Heart left ventricle (tissue), 16 donors: Measurements from ENCODE around the gene TRIM33. TPM values are rescaled to one million over a fixed set of nuclear protein-coding genes. Genes with fewer than 3 reads are reported as not detected.

Experiments
- ATAC-seq, 4 donors: fragments of 200-7000 bp; cut with Tn5 transposase; one replicate each; pipeline ENCODE4 v1.9.1; 2020 to 2022; ENCODE audit warnings: moderate library complexity in 4 of 4, mild to moderate bottlenecking in 3 of 4, moderate number of reproducible peaks in 1 of 4
- DNase-seq, 5 donors: peaks; one replicate each; pipeline ENCODE4 v3.0.0-alpha.2; 2020
- H3K27ac ChIP-seq, 12 donors: fragments of 200-600 bp; sonication (generic) in 4 of 12; one replicate each; pipeline versions ENCODE4 v1.5.0 to v1.8.0; 2016 to 2022; ENCODE audit warnings: mild to moderate bottlenecking in 2 of 12
- H3K27me3 ChIP-seq, 9 donors: fragments of 200-600 bp; sonication (generic) in 2 of 9; one replicate each; pipeline versions ENCODE4 v1.5.1 to v1.8.0; 2016 to 2022; ENCODE audit warnings: mild to moderate bottlenecking in 3 of 9
- H3K36me3 ChIP-seq, 9 donors: fragments of 200-600 bp; sonication (generic) in 2 of 9; one replicate each; pipeline versions ENCODE4 v1.5.0 to v1.8.0; 2018 to 2022; ENCODE audit warnings: mild to moderate bottlenecking in 2 of 9
- H3K4me1 ChIP-seq, 12 donors: fragments of 200-600 bp; sonication (generic) in 4 of 12; one replicate each; pipeline versions ENCODE4 v1.5.0 to v1.8.0; 2016 to 2022; ENCODE audit warnings: mild to moderate bottlenecking in 3 of 12
- H3K4me3 ChIP-seq, 12 donors: fragments of 200-600 bp; sonication (generic) in 4 of 12; one replicate each; pipeline versions ENCODE4 v1.5.0 to v1.8.0; 2017 to 2022; ENCODE audit warnings: mild to moderate bottlenecking in 9 of 12, moderate library complexity in 4 of 12
- H3K9me3 ChIP-seq, 12 donors: fragments of 200-600 bp; sonication (generic) in 4 of 12; one replicate each; pipeline versions ENCODE4 v1.5.0 to v1.8.0; 2016 to 2022; ENCODE audit warnings: mild to moderate bottlenecking in 1 of 12
- POLR2A ChIP-seq, 2 donors: fragments of 450-650 bp; IDR thresholded peaks; one replicate each; pipeline ENCODE4 v1.6.1; 2017; ENCODE audit warnings: antibody characterized with exemption in 2 of 2, mild to moderate bottlenecking in 2 of 2, moderate library complexity in 2 of 2
- whole genome bisulfite sequencing, 4 donors: extraction: QIAGEN DNeasy Blood & Tissue Kit in 2 of 4; methylation state at CpG; one replicate each; pipeline versions ENCODE4 v1.1.5 to v1.1.7; 2013 to 2018; 5-methylcytosine and 5-hydroxymethylcytosine counted together
- intact Hi-C, 10 donors: fragments of 100-400 bp; cut with DNase I; formaldehyde crosslinking; loops; one replicate each; pipeline versions ENCODE4 v1.11.1 to v1.14.2; 2022
- polyA plus RNA-seq, 2 donors: library from polyadenylated mRNA; stranded (reverse); fragments of 200-250 nt; gene quantifications; one replicate each; pipeline ENCODE4 v1.2.3, GENCODE V29; 2013
- total RNA-seq, 9 donors: library from RNA; depleted of rRNA in 2 of 9; stranded (reverse); fragments of >200 nt in 2 of 9; fragmentation: NEBNext Ultra II Directional in 3 of 9; extraction: Animal tissue kit (Norgen Biotek cat#: 25700) in 3 of 9; gene quantifications; one replicate each; pipeline versions ENCODE4 v1.1.0 to v1.2.4, GENCODE V29; 2016 to 2023
- TF ChIP-seq, protein P1 (sequence below), 12 donors: fragments of 200-600 bp; sonication (generic) in 4 of 12; IDR thresholded peaks; one replicate each; pipeline versions ENCODE4 v1.5.0 to v1.8.0; 2018 to 2022; ENCODE audit warnings: antibody characterized with exemption in 12 of 12, mild to moderate bottlenecking in 5 of 12
- donor health status: ischemic (EF 13 %, LVEDD 7.1; RV severe dilation, severe dysfunction).
- donor health status: healthy with polysubstance abuse.
- donor health status: DM: no; HTN: yes; CAD: no.
- donor health status: DM: no; HTN: no; CAD: no.
- donor health status: ischemic (EF 25% LVEDD 6.9; RV normal size, moderate dysfunction).
- donor health status: ischemic (EF 25% LVEDD 5.7; RV mildly dilated, moderate dysfunction).
- donor health status: healthy.
- donor health status: DM: yes; HTN: yes; CAD: no.
- donor health status: ischemic (EF 35%, LVEDD 5.7; RV mildly dilated, moderate dysfunction).
- donor health status: nonischemic (EF 11% LVEDD 7.7; RV severe dilation, severe dysfunction).
- donor health status: DM: yes; HTN: yes; CAD: no.
- donor health status: PGD.
- donor health status: ischemic (EF 29% LVEDD 5.4; RV normal size, mild dysfunction).
- donor health status: nonischemic (EF 23%, LVEDD 6.1; RV moderate dilation, normal function).

TRIM33 gene
- total and polyA plus RNA-seq, 11 donors: 6.1 to 30.8 (median 17.3) TPM

DNA sequence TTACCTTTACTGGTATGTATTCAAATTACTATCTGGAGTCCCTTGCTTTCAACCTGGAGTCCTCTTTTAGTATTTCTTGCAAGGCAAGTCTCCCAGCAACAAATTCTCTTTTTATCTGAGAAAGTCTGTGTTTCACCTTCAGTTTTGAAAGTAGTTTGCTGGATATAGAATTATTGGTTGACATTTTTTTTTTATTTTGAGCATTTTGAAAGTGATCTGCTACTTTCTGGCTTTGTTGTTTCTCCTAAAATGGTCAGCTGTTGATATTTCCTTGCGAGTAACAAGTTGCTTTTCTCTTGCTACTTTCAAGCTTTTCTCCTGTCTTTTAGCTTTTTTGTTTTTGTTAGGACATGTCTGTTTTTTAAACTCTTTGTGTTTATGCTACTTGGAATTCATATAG, 126.1 kb downstream of the TRIM33 start:
- Histone ChIP-seq H3K27ac (no peak overlapping the region), H3K4me1 (peaks cover 0 to 13% (median 0%) of the 10 kb centered on the region in 12 donors), H3K27me3 (no peaks in the 10 kb centered on the region), H3K9me3 (peaks cover 0 to 39% (median 17%) of the 10 kb centered on the region in 12 donors), H3K36me3 (no peaks in the 10 kb centered on the region), H3K4me3 (no peak overlapping the region)
- intact Hi-C loops: no loop called here
- 92 to 98% (median 96%) methylated on average over 1 of the region's 1 CpG for WGBS, 4 donors
- no peak for ATAC-seq
- TF ChIP-seq POLR2A (IDR thresholded peaks at IDR 0.05): no peak
- TF ChIP-seq, protein P1, sequence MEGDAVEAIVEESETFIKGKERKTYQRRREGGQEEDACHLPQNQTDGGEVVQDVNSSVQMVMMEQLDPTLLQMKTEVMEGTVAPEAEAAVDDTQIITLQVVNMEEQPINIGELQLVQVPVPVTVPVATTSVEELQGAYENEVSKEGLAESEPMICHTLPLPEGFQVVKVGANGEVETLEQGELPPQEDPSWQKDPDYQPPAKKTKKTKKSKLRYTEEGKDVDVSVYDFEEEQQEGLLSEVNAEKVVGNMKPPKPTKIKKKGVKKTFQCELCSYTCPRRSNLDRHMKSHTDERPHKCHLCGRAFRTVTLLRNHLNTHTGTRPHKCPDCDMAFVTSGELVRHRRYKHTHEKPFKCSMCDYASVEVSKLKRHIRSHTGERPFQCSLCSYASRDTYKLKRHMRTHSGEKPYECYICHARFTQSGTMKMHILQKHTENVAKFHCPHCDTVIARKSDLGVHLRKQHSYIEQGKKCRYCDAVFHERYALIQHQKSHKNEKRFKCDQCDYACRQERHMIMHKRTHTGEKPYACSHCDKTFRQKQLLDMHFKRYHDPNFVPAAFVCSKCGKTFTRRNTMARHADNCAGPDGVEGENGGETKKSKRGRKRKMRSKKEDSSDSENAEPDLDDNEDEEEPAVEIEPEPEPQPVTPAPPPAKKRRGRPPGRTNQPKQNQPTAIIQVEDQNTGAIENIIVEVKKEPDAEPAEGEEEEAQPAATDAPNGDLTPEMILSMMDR (IDR thresholded peaks at IDR 0.05): no peak
- DNase-seq: no peak

DNA sequence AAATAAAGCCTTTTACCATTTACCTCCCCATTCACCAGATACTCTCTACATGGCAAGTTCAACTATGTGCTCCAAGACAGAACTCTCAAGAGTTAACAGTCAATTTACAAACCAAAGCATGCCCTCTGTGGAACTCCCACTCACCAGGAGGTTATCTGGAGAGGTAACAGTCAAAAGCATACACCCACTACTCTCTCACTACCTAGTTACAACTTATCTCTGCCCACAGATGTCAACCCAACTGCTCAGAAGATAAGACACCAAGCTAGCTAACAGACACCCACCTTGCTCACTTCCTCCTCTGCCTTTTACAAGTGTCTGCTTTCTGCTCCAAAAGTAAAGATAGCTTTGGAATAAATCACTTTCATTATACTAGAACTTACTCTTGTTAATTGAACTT, 131.0 kb downstream of the TRIM33 start:
- Histone ChIP-seq H3K4me3 (no peak overlapping the region), H3K36me3 (no peaks in the 10 kb centered on the region), H3K27me3 (no peaks in the 10 kb centered on the region), H3K27ac (no peak overlapping the region), H3K4me1 (no peaks in the 10 kb centered on the region), H3K9me3 (peaks cover 0 to 33% (median 15%) of the 10 kb centered on the region in 12 donors)
- intact Hi-C loops: no loop called here
- DNase-seq (no peak), ATAC-seq (no peak)
- TF ChIP-seq, protein P1 (IDR thresholded peaks at IDR 0.05): no peak
- TF ChIP-seq POLR2A (IDR thresholded peaks at IDR 0.05): no peak

DNA sequence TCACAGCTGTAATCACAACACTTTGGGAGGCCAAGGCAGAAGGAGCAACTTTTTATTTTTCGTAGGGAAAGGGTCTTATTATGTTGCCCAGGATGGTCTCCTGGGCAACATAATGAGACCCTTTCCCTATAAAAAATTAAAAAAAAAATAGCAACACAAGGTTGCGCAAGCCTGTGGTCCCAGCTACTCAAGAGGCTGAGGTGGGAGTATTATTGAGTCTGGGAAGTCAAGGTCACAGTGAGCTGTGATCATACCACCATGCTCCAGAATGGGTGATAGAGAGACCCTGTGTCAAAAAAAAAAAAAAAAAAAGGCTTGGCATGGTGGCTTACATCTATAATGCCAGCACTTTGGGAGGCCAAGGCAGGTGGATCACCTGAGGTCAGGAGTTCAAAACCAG, 131.6 kb downstream of the TRIM33 start:
- DNase-seq: no peak
- intact Hi-C loops: no loop called here
- TF ChIP-seq, protein P1 (IDR thresholded peaks at IDR 0.05): no peak
- no peak for TF ChIP-seq POLR2A (IDR thresholded peaks at IDR 0.05)

DNA sequence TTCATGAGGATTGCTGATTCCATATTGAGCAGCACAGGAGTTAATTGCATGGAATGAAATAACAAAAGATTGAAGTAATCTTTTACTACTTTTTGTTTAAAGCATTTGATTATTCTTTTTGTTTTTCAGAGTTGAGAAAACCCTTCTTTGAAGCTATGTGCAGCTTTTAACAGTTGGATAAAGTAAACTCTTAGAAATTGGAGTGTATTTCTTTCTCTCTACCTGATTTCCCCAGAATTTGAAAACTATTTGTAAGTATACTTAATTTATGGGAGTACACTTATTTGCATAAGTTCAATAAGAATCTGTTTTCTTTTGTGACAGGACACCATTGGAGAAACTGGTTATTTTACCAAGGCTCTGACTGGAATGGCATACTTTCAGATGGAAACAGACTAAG, 133.6 kb downstream of the TRIM33 start:
- ATAC-seq: no peak

More for the DNA sequence above, 131.6 kb downstream of the TRIM33 start:
- H3K36me3 ChIP-seq: no peaks in the 10 kb centered on the region
- H3K4me1 ChIP-seq: no peaks in the 10 kb centered on the region
- H3K27me3 ChIP-seq: no peaks in the 10 kb centered on the region
- peaks cover 0 to 29% (median 9%) of the 10 kb centered on the region in 12 donors for H3K9me3 ChIP-seq
- ATAC-seq: no peak
- no peak overlapping the region for H3K4me3 ChIP-seq
- 91 to 93% (median 92%) methylated on average over 2 of the region's 2 CpGs for WGBS, 4 donors
- H3K27ac ChIP-seq: no peak overlapping the region

More for the DNA sequence above, 133.6 kb downstream of the TRIM33 start:
- intact Hi-C loops: no loop called here
- Histone ChIP-seq H3K27me3 (no peaks in the 10 kb centered on the region), H3K4me1 (no peaks in the 10 kb centered on the region), H3K4me3 (no peak overlapping the region), H3K27ac (no peak overlapping the region), H3K9me3 (peaks cover 0 to 25% (median 13%) of the 10 kb centered on the region in 12 donors), H3K36me3 (no peaks in the 10 kb centered on the region)
- DNase-seq: no peak
- TF ChIP-seq, protein P1 (IDR thresholded peaks at IDR 0.05): no peak
- no peak for TF ChIP-seq POLR2A (IDR thresholded peaks at IDR 0.05)
